ENCODE data around the gene IDUA.
"Not testable (repeated sequence)": the region's sequence is repeated elsewhere in the genome, so short reads cannot be mapped to it uniquely, and the experiment has no call there.

IDUA gene

GRCh38 chr4:971666-972500 is 15.0 kb upstream of the IDUA start:
- no peak for DNase-seq (ENCODE audit: low read depth, low spot score)
- ChIA-PET CTCF (interaction anchor here (0.9 to 1.2 kb wide), 2 partner anchors 27 to 106 kb away, joined by 3 read pairs; no protein-coding TSS in a partner anchor), POLR2A (no interaction called here)
- no peak for TF ChIP-seq CTCF (IDR thresholded peaks at IDR 0.05; ENCODE audit: insufficient read depth, low read length, missing control alignments)
- H3K4me3 ChIP-seq (ENCODE audit: low read depth, low read length) = peak overlapping the region; percentile 75

GRCh38 chr4:972651-973424 is 14.0 kb upstream of the IDUA start:
- CTCF ChIA-PET = interaction anchor here (0.9 to 1.3 kb wide), 3 partner anchors 15 to 105 kb away, joined by 3 read pairs; no protein-coding TSS in a partner anchor
- no peak for DNase-seq (ENCODE audit: low read depth, low spot score)
- no peak for TF ChIP-seq CTCF (IDR thresholded peaks at IDR 0.05; ENCODE audit: insufficient read depth, low read length, missing control alignments)
- H3K4me3 ChIP-seq (ENCODE audit: low read depth, low read length) = peak overlapping the region; percentile 75
- POLR2A ChIA-PET = no interaction called here

GRCh38 chr4:973431-974397 is 13.1 kb upstream of the IDUA start, which contains the start of gene DGKQ:
DGKQ (minus strand) TSS chr4:973569; CDS start chr4:973482, 87 bp downstream.
- peak within 1 kb of the TSS; percentile 75 for H3K4me3 ChIP-seq (ENCODE audit: low read depth, low read length)
- no peak for DNase-seq (ENCODE audit: low read depth, low spot score)
- CTCF ChIA-PET = interaction anchor here (0.9 to 1.3 kb wide), 2 partner anchors 14 to 104 kb away, joined by 3 read pairs; no protein-coding TSS in a partner anchor
- TF ChIP-seq CTCF (IDR thresholded peaks at IDR 0.05; ENCODE audit: insufficient read depth, low read length, missing control alignments) = no peak
- POLR2A ChIA-PET = no interaction called here

- DNase-seq (ENCODE audit: low read depth, low spot score) = no peak
- H3K4me3 ChIP-seq (ENCODE audit: low read depth, low read length) = no peak overlapping the region
- ChIA-PET POLR2A (interaction anchor here (0.7 kb wide), 1 partner anchor 17 kb away, joined by 3 read pairs; no protein-coding TSS in a partner anchor), CTCF (no interaction called here)
- TF ChIP-seq CTCF (IDR thresholded peaks at IDR 0.05; ENCODE audit: insufficient read depth, low read length, missing control alignments) = no peak
These were observed 12.2 kb upstream of the IDUA start for GRCh38 chr4:974668-975067.

- DNase-seq (ENCODE audit: low read depth, low spot score); POLR2A ChIA-PET: not testable (repeated sequence)
These were observed 10.8 kb upstream of the IDUA start for GRCh38 chr4:976016-976415.

More at GRCh38 chr4:976016-976415, 10.8 kb upstream of the IDUA start:
- CTCF ChIA-PET; H3K4me3 ChIP-seq (ENCODE audit: low read depth, low read length): not testable (repeated sequence)
